Measurements from ENCODE around the gene TNP2.
A peak's percentile ranks its signal among the peaks of the same experiment; 100 is the strongest.

TNP2 gene

DNA sequence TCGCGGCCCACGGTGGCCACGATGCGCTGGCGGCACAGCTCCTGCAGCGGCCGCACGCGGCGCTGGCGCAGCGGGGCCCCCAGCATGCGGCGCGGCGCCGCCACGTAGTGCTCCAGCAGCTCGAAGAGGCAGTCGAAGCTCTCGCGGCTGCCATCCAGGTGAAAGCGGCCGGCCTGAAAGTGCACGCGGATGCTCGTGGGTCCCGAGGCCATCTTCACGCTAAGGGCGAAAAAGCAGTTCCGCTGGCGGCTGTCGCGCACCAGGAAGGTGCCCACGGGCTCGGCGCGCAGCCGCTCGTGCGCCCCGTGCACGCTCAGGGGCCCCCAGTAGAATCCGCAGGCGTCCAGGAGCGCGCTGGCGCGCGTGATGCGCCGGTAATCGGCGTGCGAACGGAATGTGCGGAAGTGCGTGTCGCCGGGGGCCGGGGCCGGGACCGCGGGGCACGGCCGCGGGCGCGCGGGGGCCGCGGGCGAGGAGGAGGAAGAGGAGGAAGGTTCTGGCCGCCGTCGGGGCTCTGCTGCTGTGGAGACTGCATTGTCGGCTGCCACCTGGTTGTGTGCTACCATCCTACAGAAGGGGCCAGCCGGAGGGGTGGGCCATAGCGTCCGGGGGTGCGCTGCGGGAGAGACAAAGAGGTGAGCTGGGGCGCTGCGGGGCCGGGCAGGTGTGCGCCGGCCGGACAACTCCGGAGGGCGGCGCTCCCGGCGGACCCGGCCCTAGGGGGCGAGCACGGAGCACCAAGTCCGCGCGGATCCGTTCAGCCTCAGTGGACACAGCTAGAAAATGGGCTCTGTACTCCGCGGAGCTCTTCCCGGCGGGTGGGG, 14.0 kb downstream of the TNP2 start:
- Histone ChIP-seq H3K9me3 (ENCODE audit: control insufficient read depth in 1 of 2, low read length in 2 of 2) (no peaks in the 10 kb centered on the region), H3K36me3 (ENCODE audit: control insufficient read depth in 1 of 2, insufficient read depth in 2 of 2, low read length in 2 of 2) (no peaks in the 10 kb centered on the region), H3K4me3 (ENCODE audit: low read depth in 1 of 2, low read length in 2 of 2) (peak overlapping the region; percentile 75 to 80), H3K27me3 (ENCODE audit: control insufficient read depth in 1 of 2, insufficient read depth in 2 of 2, low read length in 2 of 2) (no peaks in the 10 kb centered on the region), H3K4me1 (ENCODE audit: control insufficient read depth in 1 of 2, insufficient read depth in 2 of 2, low read length in 2 of 2) (peaks cover 27 to 30% of the 10 kb centered on the region in 2 donors), H3K27ac (ENCODE audit: low read depth, low read length) (peak overlapping the region; percentile 82), H3K9ac (ENCODE audit: low read depth in 1 of 2, low read length in 2 of 2) (peak overlapping the region; percentile 25 to 58)

DNA sequence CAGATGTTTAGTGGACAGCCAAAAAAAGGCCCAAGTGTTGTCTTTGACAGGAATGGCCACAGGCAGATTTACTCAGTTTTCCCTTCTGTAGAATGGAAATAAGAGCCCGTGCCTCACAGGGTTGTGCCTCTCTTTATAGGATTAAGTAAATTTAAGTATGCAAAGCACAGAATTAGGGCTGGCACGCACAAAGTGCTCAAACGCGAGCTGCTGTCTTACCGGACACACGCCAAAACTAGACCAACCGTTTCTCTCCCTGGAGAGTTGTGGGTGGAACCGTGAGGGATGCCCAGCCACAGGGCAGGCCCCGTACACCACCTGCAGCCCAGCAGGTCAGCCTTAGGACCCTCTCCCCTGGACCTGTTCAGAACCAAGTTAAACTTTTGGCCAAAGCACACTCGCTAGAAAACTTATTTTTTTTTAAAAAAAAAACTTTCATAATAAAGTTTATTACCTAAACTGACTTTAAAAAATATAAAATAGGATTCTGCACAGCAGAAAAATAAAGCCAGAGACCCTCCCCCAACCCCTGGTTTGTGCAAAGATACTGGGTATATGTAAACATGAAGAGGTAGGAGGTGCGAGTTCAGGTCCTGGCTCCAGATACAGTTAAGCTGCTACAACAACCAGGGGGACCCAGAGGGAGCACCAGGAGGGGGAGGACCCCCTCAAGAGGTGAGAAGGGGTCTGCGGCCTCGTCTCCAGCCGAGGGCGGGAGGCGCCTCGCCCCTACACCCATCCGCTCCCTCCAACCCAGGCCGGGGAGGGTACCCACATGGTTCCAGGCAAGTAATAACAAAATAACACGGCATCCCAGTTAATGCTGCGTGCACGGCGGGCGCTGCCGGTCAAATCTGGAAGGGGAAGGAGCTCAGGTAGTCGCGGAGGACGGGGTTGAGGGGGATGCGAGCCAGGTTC, 14.9 kb downstream of the TNP2 start:
- Histone ChIP-seq H3K4me3 (ENCODE audit: low read depth in 1 of 2, low read length in 2 of 2) (peak overlapping the region; percentile 75 to 80), H3K27ac (ENCODE audit: low read depth, low read length) (no peak overlapping the region), H3K9ac (ENCODE audit: low read depth in 1 of 2, low read length in 2 of 2) (peak overlapping the region; percentile 25 to 58)

DNA sequence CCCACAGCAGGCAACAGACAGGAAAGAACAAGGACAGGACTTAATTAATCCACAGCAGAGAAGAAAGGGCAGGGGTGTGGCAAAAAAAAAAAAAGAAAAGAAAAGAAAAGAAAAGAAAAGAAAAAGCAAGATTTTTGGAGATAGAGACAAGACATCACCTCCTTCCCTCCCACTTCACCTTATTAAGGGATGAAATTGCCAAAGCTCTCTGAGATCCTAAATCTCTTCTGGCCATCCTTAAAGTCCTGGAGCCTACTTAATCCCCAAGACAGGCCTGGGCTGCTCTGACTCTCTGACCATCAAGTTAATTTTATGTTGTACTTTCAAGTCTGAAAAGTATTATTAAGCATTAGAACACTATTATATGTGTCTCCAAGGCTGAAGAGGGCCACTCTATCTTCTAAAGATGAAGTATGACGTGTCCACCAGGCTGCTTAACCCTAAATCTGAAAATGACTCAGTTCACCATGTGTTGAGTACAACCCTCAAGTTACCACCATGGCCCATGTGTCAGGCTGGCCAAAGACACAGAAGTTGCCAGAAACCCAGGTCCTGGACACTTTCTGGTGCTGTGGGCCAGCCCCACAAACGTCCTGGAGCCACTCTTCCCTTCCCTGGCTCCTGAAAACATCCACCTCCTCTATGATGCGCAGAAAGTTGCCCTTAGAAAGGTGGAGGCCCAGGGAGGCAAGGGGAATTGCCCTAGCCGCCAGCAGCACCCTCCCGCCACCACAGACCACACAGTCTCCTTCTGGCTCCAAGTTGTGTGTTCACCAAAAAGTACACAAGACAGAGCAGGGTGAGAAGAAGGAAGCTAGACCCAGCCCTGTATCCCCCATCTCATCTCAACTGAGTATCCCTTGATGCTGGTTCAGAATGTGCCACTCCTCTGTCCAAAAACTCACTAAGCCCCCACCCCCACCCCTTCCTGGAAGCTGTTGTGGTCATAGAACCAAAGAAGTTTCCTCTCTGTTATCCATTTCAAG, 15.8 kb downstream of the TNP2 start:
- Histone ChIP-seq H3K36me3 (ENCODE audit: control insufficient read depth in 1 of 2, insufficient read depth in 2 of 2, low read length in 2 of 2) (no peaks in the 10 kb centered on the region), H3K9ac (ENCODE audit: low read depth in 1 of 2, low read length in 2 of 2) (no peak overlapping the region), H3K4me3 (ENCODE audit: low read depth in 1 of 2, low read length in 2 of 2) (peak overlapping the region; percentile 46 to 50)

More for the DNA sequence above, 14.9 kb downstream of the TNP2 start:
- H3K36me3 ChIP-seq (ENCODE audit: control insufficient read depth in 1 of 2, insufficient read depth in 2 of 2, low read length in 2 of 2): no peaks in the 10 kb centered on the region
- peaks cover 24 to 27% of the 10 kb centered on the region in 2 donors for H3K4me1 ChIP-seq (ENCODE audit: control insufficient read depth in 1 of 2, insufficient read depth in 2 of 2, low read length in 2 of 2)
- H3K9me3 ChIP-seq (ENCODE audit: control insufficient read depth in 1 of 2, low read length in 2 of 2): no peaks in the 10 kb centered on the region
- no peaks in the 10 kb centered on the region for H3K27me3 ChIP-seq (ENCODE audit: control insufficient read depth in 1 of 2, insufficient read depth in 2 of 2, low read length in 2 of 2)

DNA sequence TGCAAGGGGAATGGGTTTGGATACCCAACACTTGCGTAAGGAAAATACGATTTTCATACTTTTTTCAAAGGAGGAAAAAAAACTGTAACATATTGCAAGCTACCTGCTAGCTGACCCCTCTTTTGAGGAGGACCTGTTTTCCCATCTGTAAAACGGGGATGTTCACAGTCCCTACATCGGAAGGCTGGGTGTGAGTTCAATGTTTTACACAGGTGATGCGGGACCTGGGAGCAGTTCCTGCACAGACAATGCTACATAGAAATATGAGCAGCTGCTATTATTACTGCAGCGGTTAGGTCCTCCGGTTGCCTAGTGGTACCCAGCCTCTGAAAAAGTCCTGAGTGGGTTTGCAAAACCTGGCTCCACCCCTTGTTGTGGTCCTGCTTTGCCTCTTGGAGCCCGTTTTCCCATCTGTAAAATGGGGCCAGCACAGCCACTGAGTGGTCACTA, 16.6 kb downstream of the TNP2 start:
- H3K4me3 ChIP-seq (ENCODE audit: low read depth in 1 of 2, low read length in 2 of 2): peak overlapping the region in 1 of 2 donors; percentile 7
- H3K36me3 ChIP-seq (ENCODE audit: control insufficient read depth in 1 of 2, insufficient read depth in 2 of 2, low read length in 2 of 2): no peaks in the 10 kb centered on the region
- H3K4me1 ChIP-seq (ENCODE audit: control insufficient read depth in 1 of 2, insufficient read depth in 2 of 2, low read length in 2 of 2): peaks cover 13 to 14% of the 10 kb centered on the region in 2 donors
- no peaks in the 10 kb centered on the region for H3K27me3 ChIP-seq (ENCODE audit: control insufficient read depth in 1 of 2, insufficient read depth in 2 of 2, low read length in 2 of 2)
- H3K9ac ChIP-seq (ENCODE audit: low read depth in 1 of 2, low read length in 2 of 2): no peak overlapping the region
- no peak overlapping the region for H3K27ac ChIP-seq (ENCODE audit: low read depth, low read length)
- H3K9me3 ChIP-seq (ENCODE audit: control insufficient read depth in 1 of 2, low read length in 2 of 2): no peaks in the 10 kb centered on the region

More for the DNA sequence above, 15.8 kb downstream of the TNP2 start:
- H3K9me3 ChIP-seq (ENCODE audit: control insufficient read depth in 1 of 2, low read length in 2 of 2): no peaks in the 10 kb centered on the region
- peaks cover 15 to 18% of the 10 kb centered on the region in 2 donors for H3K4me1 ChIP-seq (ENCODE audit: control insufficient read depth in 1 of 2, insufficient read depth in 2 of 2, low read length in 2 of 2)
- H3K27me3 ChIP-seq (ENCODE audit: control insufficient read depth in 1 of 2, insufficient read depth in 2 of 2, low read length in 2 of 2): no peaks in the 10 kb centered on the region
- no peak overlapping the region for H3K27ac ChIP-seq (ENCODE audit: low read depth, low read length)

DNA sequence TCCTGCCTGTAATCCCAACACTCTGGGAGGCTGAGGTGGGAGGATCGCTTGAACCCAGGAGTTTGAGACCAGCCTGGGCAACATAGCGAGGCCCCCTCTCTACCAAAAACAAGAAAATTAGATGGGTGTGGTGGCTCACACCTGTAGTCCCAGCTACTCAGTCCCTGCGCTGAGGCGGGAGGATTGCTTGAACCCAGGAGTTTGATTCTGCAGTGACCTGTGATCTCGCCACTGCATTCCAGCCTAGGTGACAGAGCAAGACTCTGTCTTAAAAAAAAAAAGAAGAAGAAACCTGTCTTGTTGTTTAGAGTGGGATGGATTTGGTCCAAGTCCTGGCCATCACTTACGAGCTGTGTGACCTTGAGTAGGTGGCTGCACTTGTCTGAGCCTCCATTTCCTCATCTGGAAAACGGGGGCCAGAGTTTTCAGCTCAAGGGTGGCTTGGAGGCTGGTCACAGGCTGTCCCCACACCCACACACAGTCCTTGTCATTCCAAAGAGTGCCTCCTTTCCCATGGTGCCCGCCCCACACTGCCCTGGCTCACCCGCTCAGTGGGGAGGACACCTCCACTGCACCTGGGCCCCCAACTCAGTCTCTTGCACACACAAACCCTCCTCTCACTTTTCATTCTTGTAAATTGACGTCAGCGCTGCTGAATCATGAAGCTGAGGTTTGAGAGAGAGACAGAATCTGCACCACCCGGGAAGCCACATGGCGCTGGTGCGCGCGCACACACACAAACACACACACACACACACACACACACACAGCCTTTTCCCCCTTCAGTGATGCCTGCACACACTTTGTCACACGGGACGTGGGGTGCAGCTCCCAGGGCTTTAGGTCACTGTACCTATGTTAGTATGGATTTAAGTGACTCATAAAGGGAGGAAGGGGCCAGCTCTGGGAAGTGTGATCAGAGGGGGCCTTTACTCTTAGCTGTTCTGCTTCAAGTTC, 17.3 kb downstream of the TNP2 start:
- H3K9me3 ChIP-seq (ENCODE audit: control insufficient read depth in 1 of 2, low read length in 2 of 2): no peaks in the 10 kb centered on the region
- H3K9ac ChIP-seq (ENCODE audit: low read depth in 1 of 2, low read length in 2 of 2): no peak overlapping the region
- H3K4me3 ChIP-seq (ENCODE audit: low read depth in 1 of 2, low read length in 2 of 2): peak overlapping the region in 1 of 2 donors; percentile 5
- H3K27me3 ChIP-seq (ENCODE audit: control insufficient read depth in 1 of 2, insufficient read depth in 2 of 2, low read length in 2 of 2): no peaks in the 10 kb centered on the region
- H3K36me3 ChIP-seq (ENCODE audit: control insufficient read depth in 1 of 2, insufficient read depth in 2 of 2, low read length in 2 of 2): no peaks in the 10 kb centered on the region
- no peak overlapping the region for H3K27ac ChIP-seq (ENCODE audit: low read depth, low read length)
- peaks cover 6 to 7% of the 10 kb centered on the region in 2 donors for H3K4me1 ChIP-seq (ENCODE audit: control insufficient read depth in 1 of 2, insufficient read depth in 2 of 2, low read length in 2 of 2)

DNA sequence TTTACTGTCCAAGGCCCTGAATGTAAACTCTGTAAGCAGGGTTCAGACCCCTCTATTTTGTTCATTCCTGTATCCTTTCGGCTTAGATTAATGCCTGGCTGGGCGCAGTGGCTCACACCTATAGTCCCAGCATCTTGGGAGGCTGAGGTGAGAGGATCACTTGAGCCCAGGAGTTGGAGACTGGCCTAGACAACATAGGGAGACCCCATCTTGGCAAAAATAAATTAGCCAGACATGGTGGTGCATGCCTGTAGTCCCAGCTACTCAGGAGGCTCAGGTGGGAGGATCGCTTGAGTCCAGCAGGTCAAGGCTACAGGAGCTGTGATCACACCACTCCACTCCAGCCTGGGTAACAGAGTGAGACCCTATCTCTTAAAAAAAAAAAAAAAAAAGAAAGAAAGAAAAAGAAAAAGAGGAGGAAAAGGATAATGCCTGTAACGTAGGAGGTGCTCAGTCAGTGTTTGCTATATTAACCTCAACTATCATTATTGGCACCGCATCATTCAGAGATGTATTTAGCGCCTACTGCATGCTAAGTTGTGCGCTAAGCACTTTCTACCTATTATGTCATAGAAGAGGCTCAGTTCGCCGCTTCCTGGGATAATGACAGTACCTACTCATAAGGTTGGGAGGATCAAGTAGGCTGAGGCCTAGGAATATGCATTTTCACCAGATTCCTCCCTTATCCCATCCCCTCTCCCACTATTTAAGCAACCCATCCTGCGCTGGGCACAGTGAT, 18.2 kb downstream of the TNP2 start:
- no peak overlapping the region for H3K4me3 ChIP-seq (ENCODE audit: low read depth in 1 of 2, low read length in 2 of 2)
- no peak overlapping the region for H3K27ac ChIP-seq (ENCODE audit: low read depth, low read length)
- no peaks in the 10 kb centered on the region for H3K27me3 ChIP-seq (ENCODE audit: control insufficient read depth in 1 of 2, insufficient read depth in 2 of 2, low read length in 2 of 2)
- no peaks in the 10 kb centered on the region for H3K36me3 ChIP-seq (ENCODE audit: control insufficient read depth in 1 of 2, insufficient read depth in 2 of 2, low read length in 2 of 2)
- no peak overlapping the region for H3K9ac ChIP-seq (ENCODE audit: low read depth in 1 of 2, low read length in 2 of 2)
- H3K4me1 ChIP-seq (ENCODE audit: control insufficient read depth in 1 of 2, insufficient read depth in 2 of 2, low read length in 2 of 2): peaks cover 4 to 7% of the 10 kb centered on the region in 2 donors
- no peaks in the 10 kb centered on the region for H3K9me3 ChIP-seq (ENCODE audit: control insufficient read depth in 1 of 2, low read length in 2 of 2)

DNA sequence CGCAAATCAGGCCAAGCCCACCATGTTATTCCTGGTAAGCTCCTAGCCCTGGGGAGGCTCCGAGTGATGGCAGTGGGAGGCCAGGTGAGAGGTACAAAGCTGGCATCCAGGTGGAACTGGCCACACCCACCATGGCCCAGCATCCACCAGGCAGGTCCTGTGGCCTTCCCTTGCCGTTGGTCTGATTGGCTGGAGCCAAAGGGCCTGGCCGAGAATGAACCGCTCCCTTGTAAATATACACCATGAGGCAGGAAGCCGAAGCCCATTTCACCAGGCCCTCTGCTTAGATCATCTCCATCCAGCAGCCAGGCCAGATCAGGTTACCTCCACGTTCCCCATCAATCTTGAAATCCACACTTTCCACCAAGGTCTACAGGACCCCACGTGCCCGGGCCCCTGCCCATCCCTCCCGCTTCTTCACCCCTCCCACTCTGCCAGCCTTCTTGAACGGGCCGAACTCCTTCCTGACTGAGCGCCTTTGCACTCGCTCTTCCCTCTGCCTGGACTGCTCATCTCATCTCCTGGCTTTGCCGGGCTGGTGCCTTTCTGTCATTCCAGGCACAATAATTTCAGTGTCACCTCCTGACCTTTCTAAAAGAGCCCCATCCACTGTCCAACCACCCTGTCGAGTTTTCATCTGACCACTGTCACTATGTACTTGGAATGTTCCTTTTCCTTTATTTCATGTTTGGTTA, 18.9 kb downstream of the TNP2 start:
- no peak overlapping the region for H3K27ac ChIP-seq (ENCODE audit: low read depth, low read length)
- peaks cover 4 to 7% of the 10 kb centered on the region in 2 donors for H3K4me1 ChIP-seq (ENCODE audit: control insufficient read depth in 1 of 2, insufficient read depth in 2 of 2, low read length in 2 of 2)
- no peak overlapping the region for H3K9ac ChIP-seq (ENCODE audit: low read depth in 1 of 2, low read length in 2 of 2)
- H3K4me3 ChIP-seq (ENCODE audit: low read depth in 1 of 2, low read length in 2 of 2): no peak overlapping the region
- no peaks in the 10 kb centered on the region for H3K27me3 ChIP-seq (ENCODE audit: control insufficient read depth in 1 of 2, insufficient read depth in 2 of 2, low read length in 2 of 2)
- H3K36me3 ChIP-seq (ENCODE audit: control insufficient read depth in 1 of 2, insufficient read depth in 2 of 2, low read length in 2 of 2): no peaks in the 10 kb centered on the region
- no peaks in the 10 kb centered on the region for H3K9me3 ChIP-seq (ENCODE audit: control insufficient read depth in 1 of 2, low read length in 2 of 2)
